K562 (cell line): ENCODE results near the gene SERPIND1. TPM values are rescaled to one million over a fixed set of nuclear protein-coding genes. Genes with fewer than 3 reads are reported as not detected.

Source experiments
- FOXA1 ChIP-seq: fragments of 450-650 bp; IDR thresholded peaks from 2 replicates; pipeline ENCODE4 v1.6.1; 2016; ENCODE audit warnings: mild to moderate bottlenecking, borderline replicate concordance
- GATAD2B ChIP-seq: fragments of 450-650 bp; IDR thresholded peaks from 2 replicates; pipeline ENCODE4 v1.6.1; 2017; ENCODE audit warnings: mild to moderate bottlenecking, borderline replicate concordance
- IFI16 ChIP-seq: fragments of 250-450 bp; sonication (Bioruptor Pico); IDR thresholded peaks from 2 replicates; pipeline ENCODE4 v2.1.2; 2022; ENCODE audit warnings: mild to moderate bottlenecking, inconsistent platforms
- KLF10 ChIP-seq: fragments of 250-450 bp; sonication (Bioruptor Pico); IDR thresholded peaks from 2 replicates; pipeline ENCODE4 v1.6.1; 2021; ENCODE audit warnings: matching md5 sums
- PHB2 ChIP-seq: fragments of 450-650 bp; IDR thresholded peaks from 2 replicates; pipeline ENCODE4 v1.6.1; 2017; ENCODE audit warnings: low read depth
- RAD21 ChIP-seq, 2 experiments: fragments of 250-450 bp in 1 of 2; fragments of 450-650 bp in 1 of 2; sonication (Bioruptor Pico) in 1 of 2; formaldehyde crosslinking in 1 of 2; IDR thresholded peaks in 1 of 2; conservative IDR thresholded peaks in 1 of 2; 2 replicates each; pipeline versions ENCODE4 v1.4.0 to v1.8.0; 2020 to 2022; ENCODE audit warnings: mild to moderate bottlenecking in 2 of 2, moderate library complexity in 1 of 2
- SMARCA4 ChIP-seq: fragments of 450-650 bp; IDR thresholded peaks from 2 replicates; pipeline ENCODE4 v1.6.1; 2016
- SREBF1 ChIP-seq: fragments of 150-350 bp; IDR thresholded peaks from 2 replicates; pipeline ENCODE4 v1.6.1; 2014; ENCODE audit warnings: antibody characterized with exemption, low read depth, low read length, borderline replicate concordance
- ZNF143 ChIP-seq: sonication (generic); formaldehyde crosslinking; IDR thresholded peaks from 2 replicates; pipeline ENCODE4 v1.9.0; 2022; ENCODE audit warnings: mild to moderate bottlenecking, missing genetic modification reagents
- ZNF57 ChIP-seq: fragments of 450-650 bp; formaldehyde crosslinking; IDR thresholded peaks from 2 replicates; pipeline ENCODE4 v1.4.0; 2020; ENCODE audit warnings: mild to moderate bottlenecking, moderate library complexity
- polyA plus RNA-seq, 8 experiments: library from polyadenylated mRNA; depleted of rRNA in 4 of 8; stranded (reverse) in 5 of 8; unstranded in 3 of 8; fragments of >200 nt; fragmentation: Nextera tagmentation in 2 of 8; fragmentation: Illumina TruSeq in 1 of 8; extraction: Ambion mirVana in 2 of 8; extraction: Trizol in 1 of 8; gene quantifications; 2 replicates each; pipeline versions ENCODE4 v1.2.1 to v1.2.3, GENCODE V29; 2011 to 2014; ENCODE audit warnings: inconsistent platforms in 1 of 8, missing spikeins in 1 of 8
- total RNA-seq, 7 experiments: library from RNA; depleted of rRNA in 6 of 7; stranded (reverse); fragments of >200 nt in 6 of 7; fragmentation: Illumina TruSeq in 2 of 7; extraction: Trizol in 2 of 7; gene quantifications; 2 replicates each; pipeline versions ENCODE4 v1.2.1 to v1.2.3, GENCODE V29; 2011 to 2021; ENCODE audit warnings: low replicate concordance in 1 of 7
- TF ChIP-seq, protein P1 (sequence below): fragments of 450-650 bp; IDR thresholded peaks from 2 replicates; pipeline ENCODE4 v1.6.1; 2016; ENCODE audit warnings: mild to moderate bottlenecking, moderate library complexity
- TF ChIP-seq, protein P2 (sequence below): IDR thresholded peaks from 2 replicates; pipeline ENCODE4 v1.6.1; 2011; ENCODE audit warnings: borderline replicate concordance, low read depth, mild to moderate bottlenecking, moderate library complexity, low read length; ENCODE audit not compliant: insufficient read depth, poor library complexity, severe bottlenecking
- TF ChIP-seq, protein P3 (sequence below): fragments of 450-650 bp; conservative IDR thresholded peaks from 2 replicates; pipeline ENCODE4 v1.6.1; 2016; ENCODE audit warnings: missing genetic modification characterization, low read depth, mild to moderate bottlenecking, control low read depth, missing compliant biosample characterization

The SERPIND1 gene
- total and polyA plus RNA-seq, 9 of the 15 experiments (the other 6 are each of a cell fraction or from before 2014, with no cell fraction given) = 0.04 to 0.11 (median 0.09) TPM; not detected in 6

DNA sequence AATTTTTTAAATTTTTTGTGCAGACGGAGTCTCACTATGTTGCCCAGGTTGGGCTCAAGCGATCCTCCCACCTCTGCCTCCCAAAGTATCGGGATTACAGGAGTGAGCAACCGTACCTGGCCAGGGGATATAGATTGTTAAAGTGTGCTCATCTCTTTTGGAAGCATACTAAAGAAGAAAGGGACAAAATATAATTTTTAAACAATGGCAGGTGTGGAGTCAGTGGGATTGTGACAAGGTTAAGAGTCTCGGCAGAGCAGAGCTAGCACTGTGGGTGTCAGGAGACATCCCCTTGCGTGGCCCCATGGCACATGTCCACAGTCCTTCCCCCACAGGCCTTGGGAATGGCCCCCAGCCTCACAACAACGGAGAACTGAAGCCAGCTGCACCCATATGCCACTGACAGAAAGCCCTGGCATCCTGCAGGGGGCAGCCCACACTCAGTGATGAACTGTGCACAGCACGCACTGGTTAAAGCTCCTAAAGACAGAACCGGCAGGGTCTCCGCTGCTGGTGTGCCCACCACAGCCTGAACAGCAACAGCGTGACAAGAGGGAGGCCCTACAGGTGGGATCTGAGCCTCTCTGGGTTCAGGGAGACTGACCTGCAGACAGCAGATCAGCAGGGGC is 29.9 kb downstream of the SERPIND1 start (continued):
- TF ChIP-seq, protein P1, sequence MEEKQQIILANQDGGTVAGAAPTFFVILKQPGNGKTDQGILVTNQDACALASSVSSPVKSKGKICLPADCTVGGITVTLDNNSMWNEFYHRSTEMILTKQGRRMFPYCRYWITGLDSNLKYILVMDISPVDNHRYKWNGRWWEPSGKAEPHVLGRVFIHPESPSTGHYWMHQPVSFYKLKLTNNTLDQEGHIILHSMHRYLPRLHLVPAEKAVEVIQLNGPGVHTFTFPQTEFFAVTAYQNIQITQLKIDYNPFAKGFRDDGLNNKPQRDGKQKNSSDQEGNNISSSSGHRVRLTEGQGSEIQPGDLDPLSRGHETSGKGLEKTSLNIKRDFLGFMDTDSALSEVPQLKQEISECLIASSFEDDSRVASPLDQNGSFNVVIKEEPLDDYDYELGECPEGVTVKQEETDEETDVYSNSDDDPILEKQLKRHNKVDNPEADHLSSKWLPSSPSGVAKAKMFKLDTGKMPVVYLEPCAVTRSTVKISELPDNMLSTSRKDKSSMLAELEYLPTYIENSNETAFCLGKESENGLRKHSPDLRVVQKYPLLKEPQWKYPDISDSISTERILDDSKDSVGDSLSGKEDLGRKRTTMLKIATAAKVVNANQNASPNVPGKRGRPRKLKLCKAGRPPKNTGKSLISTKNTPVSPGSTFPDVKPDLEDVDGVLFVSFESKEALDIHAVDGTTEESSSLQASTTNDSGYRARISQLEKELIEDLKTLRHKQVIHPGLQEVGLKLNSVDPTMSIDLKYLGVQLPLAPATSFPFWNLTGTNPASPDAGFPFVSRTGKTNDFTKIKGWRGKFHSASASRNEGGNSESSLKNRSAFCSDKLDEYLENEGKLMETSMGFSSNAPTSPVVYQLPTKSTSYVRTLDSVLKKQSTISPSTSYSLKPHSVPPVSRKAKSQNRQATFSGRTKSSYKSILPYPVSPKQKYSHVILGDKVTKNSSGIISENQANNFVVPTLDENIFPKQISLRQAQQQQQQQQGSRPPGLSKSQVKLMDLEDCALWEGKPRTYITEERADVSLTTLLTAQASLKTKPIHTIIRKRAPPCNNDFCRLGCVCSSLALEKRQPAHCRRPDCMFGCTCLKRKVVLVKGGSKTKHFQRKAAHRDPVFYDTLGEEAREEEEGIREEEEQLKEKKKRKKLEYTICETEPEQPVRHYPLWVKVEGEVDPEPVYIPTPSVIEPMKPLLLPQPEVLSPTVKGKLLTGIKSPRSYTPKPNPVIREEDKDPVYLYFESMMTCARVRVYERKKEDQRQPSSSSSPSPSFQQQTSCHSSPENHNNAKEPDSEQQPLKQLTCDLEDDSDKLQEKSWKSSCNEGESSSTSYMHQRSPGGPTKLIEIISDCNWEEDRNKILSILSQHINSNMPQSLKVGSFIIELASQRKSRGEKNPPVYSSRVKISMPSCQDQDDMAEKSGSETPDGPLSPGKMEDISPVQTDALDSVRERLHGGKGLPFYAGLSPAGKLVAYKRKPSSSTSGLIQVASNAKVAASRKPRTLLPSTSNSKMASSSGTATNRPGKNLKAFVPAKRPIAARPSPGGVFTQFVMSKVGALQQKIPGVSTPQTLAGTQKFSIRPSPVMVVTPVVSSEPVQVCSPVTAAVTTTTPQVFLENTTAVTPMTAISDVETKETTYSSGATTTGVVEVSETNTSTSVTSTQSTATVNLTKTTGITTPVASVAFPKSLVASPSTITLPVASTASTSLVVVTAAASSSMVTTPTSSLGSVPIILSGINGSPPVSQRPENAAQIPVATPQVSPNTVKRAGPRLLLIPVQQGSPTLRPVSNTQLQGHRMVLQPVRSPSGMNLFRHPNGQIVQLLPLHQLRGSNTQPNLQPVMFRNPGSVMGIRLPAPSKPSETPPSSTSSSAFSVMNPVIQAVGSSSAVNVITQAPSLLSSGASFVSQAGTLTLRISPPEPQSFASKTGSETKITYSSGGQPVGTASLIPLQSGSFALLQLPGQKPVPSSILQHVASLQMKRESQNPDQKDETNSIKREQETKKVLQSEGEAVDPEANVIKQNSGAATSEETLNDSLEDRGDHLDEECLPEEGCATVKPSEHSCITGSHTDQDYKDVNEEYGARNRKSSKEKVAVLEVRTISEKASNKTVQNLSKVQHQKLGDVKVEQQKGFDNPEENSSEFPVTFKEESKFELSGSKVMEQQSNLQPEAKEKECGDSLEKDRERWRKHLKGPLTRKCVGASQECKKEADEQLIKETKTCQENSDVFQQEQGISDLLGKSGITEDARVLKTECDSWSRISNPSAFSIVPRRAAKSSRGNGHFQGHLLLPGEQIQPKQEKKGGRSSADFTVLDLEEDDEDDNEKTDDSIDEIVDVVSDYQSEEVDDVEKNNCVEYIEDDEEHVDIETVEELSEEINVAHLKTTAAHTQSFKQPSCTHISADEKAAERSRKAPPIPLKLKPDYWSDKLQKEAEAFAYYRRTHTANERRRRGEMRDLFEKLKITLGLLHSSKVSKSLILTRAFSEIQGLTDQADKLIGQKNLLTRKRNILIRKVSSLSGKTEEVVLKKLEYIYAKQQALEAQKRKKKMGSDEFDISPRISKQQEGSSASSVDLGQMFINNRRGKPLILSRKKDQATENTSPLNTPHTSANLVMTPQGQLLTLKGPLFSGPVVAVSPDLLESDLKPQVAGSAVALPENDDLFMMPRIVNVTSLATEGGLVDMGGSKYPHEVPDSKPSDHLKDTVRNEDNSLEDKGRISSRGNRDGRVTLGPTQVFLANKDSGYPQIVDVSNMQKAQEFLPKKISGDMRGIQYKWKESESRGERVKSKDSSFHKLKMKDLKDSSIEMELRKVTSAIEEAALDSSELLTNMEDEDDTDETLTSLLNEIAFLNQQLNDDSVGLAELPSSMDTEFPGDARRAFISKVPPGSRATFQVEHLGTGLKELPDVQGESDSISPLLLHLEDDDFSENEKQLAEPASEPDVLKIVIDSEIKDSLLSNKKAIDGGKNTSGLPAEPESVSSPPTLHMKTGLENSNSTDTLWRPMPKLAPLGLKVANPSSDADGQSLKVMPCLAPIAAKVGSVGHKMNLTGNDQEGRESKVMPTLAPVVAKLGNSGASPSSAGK = no peak
- TF ChIP-seq GATAD2B (no peak), SREBF1 (no peak; the same call in 1 of the 2 replicates), SMARCA4 (no peak), ZNF57 (CRISPR knock-in tag) (no peak), ZNF143 (CRISPR knock-in tag) (no peak), IFI16 (no peak), RAD21 (CRISPR knock-in tag; conservative IDR thresholded peaks at IDR 0.05 in 1 of 2, IDR thresholded peaks at IDR 0.05 in 1 of 2) (peak; percentile 95 to 99), FOXA1 (no peak), PHB2 (no peak), KLF10 (no peak)
- TF ChIP-seq, protein P2, sequence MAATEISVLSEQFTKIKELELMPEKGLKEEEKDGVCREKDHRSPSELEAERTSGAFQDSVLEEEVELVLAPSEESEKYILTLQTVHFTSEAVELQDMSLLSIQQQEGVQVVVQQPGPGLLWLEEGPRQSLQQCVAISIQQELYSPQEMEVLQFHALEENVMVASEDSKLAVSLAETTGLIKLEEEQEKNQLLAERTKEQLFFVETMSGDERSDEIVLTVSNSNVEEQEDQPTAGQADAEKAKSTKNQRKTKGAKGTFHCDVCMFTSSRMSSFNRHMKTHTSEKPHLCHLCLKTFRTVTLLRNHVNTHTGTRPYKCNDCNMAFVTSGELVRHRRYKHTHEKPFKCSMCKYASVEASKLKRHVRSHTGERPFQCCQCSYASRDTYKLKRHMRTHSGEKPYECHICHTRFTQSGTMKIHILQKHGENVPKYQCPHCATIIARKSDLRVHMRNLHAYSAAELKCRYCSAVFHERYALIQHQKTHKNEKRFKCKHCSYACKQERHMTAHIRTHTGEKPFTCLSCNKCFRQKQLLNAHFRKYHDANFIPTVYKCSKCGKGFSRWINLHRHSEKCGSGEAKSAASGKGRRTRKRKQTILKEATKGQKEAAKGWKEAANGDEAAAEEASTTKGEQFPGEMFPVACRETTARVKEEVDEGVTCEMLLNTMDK = peak; percentile 67
- TF ChIP-seq, protein P3, sequence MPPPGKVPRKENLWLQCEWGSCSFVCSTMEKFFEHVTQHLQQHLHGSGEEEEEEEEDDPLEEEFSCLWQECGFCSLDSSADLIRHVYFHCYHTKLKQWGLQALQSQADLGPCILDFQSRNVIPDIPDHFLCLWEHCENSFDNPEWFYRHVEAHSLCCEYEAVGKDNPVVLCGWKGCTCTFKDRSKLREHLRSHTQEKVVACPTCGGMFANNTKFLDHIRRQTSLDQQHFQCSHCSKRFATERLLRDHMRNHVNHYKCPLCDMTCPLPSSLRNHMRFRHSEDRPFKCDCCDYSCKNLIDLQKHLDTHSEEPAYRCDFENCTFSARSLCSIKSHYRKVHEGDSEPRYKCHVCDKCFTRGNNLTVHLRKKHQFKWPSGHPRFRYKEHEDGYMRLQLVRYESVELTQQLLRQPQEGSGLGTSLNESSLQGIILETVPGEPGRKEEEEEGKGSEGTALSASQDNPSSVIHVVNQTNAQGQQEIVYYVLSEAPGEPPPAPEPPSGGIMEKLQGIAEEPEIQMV = no peak
